Activated CD4-positive, alpha-beta T cell treated with anti-CD3 and anti-CD28 coated beads for 4 hours (primary cell): ENCODE data around the gene MCM7.

ENCODE experiments used
- DNase-seq, 2 donors: peaks; one replicate each; pipeline ENCODE4 v3.0.0-alpha.2; 2020

MCM7 gene

GRCh38 chr7:100065452-100066186, 35.6 kb downstream of the MCM7 start:
- DNase-seq, result no peak

GRCh38 chr7:100064162-100064561, 37.0 kb downstream of the MCM7 start:
- no peak for DNase-seq

GRCh38 chr7:100063376-100063775, 37.8 kb downstream of the MCM7 start:
- DNase-seq, result no peak

- no peak for DNase-seq
Measured at GRCh38 chr7:100061518-100062193, 39.5 kb downstream of the MCM7 start.

DNA sequence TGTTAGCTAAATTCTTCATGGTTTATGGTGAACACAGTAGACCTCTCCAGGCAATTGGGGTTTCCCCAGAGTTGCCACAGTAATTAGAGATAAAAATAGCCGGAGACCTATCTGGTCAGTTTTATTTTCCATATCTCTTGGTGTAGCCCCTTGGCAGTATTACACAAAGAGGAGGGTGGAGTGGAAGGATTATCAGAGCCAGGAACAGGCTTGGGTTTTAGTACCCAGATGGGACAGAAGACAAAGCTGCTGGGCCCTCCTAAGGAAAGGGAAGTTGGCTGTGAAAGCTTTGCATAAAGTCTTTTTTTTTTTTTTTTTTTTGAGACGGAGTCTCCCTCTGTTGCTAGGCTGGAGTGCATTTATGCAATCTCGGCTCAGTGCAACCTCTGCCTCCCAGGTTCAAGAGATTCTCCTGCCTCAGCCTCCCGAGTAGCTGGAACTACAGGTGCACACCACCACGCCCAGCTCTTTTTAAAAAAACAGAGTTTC, 41.9 kb downstream of the MCM7 start:
- DNase-seq, result no peak

DNA sequence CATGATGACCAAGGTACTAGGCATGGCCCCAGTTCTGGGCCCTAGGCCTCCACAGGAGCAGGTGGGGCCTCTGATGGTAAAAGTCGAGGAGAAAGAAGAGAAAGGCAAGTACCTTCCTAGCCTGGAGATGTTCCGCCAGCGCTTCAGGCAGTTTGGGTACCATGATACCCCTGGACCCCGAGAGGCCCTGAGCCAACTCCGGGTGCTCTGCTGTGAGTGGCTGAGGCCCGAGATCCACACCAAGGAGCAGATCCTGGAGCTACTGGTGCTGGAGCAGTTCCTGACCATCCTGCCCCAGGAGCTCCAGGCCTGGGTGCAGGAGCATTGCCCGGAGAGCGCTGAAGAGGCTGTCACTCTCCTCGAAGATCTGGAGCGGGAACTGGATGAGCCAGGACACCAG, 44.2 kb downstream of the MCM7 start:
- no peak for DNase-seq

DNA sequence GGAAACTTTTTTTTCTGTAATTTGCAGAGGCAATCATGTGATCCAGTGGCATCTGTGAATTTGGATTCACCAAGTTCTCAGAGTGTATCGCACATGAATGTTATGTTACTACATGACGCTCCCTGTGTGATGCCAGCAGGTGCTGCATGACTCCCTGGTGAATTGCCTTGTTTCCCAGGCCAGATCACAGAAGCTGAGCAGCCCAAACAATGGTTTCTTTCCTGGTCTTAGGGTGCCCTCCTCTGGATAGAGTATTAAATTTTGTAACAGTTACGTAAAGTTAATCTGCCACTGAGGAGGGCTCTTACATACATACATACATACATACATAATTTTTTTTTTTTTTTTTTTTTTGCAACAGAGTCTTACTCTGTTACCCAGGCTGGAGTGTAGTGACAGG, 48.0 kb downstream of the MCM7 start:
- peak; percentile 7 to 32 for DNase-seq

DNA sequence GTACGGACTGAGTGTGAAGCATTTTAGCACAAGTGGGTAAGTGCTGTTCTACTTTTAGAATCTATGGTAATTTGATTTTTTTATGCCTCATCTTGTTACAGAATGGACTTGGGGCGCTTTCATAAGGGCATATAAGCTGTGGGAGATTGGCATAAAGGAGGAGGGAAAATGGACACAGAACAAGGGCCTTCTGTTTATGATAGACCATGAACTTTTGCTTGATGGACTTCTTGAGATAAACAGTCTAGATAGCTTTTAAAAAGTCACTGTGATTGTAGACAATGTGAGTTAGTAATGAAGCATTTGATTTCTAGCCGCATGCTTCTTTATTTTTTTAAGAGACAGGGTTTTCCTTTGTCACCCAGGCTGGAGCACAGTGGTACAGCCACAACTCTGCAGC, 49.6 kb downstream of the MCM7 start:
- no peak for DNase-seq

DNA sequence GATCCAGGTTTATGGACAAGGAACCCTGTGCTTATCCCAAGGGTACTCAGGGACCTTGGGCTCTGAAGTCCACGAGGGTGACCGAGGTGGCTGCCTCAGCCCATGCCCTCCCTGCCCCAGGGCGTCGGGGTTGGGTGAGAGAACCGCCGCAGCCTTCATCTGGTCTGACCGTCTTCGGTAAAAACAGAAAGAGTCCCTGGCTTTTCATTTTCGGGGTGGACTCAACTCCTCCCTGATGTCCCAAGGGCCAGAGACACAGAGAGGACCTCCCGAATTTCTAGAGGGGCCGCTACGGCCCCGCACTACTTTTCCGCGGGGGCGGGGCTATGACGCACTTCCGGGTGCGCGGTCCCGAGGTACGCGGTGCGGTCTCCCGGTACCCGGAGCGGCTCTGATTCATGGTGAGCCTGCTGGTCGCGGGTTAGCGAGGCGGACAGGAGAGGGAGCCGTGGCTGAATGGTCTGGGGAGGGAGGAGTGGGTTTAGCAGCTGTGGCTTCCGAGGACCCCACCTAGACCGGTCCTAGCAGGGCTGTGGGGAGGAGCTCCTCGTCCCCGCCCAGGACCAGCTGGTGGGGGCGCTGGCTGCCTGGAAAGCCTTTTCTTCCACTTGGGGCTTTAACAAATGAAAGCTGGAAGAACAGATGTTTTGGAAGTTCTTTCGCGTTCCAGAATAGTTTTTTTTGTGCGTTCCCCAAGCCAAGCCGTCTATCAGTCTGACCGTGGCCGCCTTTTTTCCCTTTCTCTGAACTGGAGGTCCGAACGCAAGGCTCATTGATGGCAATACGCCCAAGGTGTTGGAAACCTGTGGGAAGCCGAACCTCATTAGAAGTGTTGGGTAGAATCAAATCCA, 51.5 kb downstream of the MCM7 start, which contains the start of gene ZSCAN21:
Gene ZSCAN21, plus strand, starts transcription at position 334 of the 851 bp plus-strand sequence. CDS start 7,233 bp downstream, outside the sequence.
- DNase-seq, result peak; percentile 80 to 81

GRCh38 chr7:100048680-100049079, 52.5 kb downstream of the MCM7 start:
- DNase-seq, result no peak

DNA sequence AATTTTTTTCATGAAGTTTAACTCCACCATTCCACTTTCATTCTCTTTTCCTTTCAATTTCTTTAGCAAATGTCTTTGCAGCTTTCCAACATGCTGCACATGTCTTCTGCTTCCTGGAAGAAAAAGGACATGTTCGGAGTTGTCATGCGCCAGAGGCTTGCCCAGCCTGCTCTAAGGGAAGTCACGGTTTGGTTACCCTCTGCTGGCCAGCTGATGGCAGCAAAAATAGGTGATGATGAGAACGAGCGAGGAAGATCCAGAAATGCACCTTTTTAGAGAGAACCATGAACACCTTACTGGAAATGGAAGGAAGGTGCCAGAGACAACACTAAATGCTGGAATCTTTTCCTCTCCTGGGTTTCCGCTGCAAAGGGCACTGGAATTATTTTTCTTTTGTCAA, 56.5 kb downstream of the MCM7 start:
- DNase-seq, result no peak
